A673 (cell line): Measurements from ENCODE around the gene CDKAL1. TPM values are rescaled to one million over a fixed set of nuclear protein-coding genes. Genes with fewer than 3 reads are reported as not detected.

Experiments used
- BruUV-seq: library from RNA; stranded (reverse); fragments of 400-500 nt; replicated peaks from 2 replicates; lab custom pipeline; 2021; lab: Mats Ljungman, UMichigan
- CTCF ChIA-PET: fragments of 300-600 bp; sonication (Branson Sonifier 250); formaldehyde crosslinking; loops from one replicate; lab custom pipeline; 2022; ENCODE audit warnings: antibody characterized with exemption; lab: Charles Lee
- POLR2A ChIA-PET: fragments of 300-600 bp; sonication (Branson Sonifier 250); formaldehyde crosslinking; loops from one replicate; lab custom pipeline; 2022; ENCODE audit warnings: antibody characterized with exemption; ENCODE audit not compliant: low non-redundant PET; lab: Charles Lee
- DNase-seq: peaks from one replicate; pipeline ENCODE4 v3.0.0-alpha.2; 2015; ENCODE audit warnings: low spot score
- H3K27ac ChIP-seq: fragments of 200-600 bp; sonication (generic); 2 replicates; pipeline ENCODE4 v1.5.1; 2016; ENCODE audit warnings: mixed run types, low read depth, mild to moderate bottlenecking, mixed read lengths, antibody characterized with exemption, low read length; ENCODE audit not compliant: poor library complexity, severe bottlenecking
- H3K27me3 ChIP-seq: fragments of 200-600 bp; sonication (generic); replicated peaks from 2 replicates; pipeline ENCODE4 v1.6.1; 2017; ENCODE audit warnings: mixed run types, low read depth, mild to moderate bottlenecking, mixed read lengths, antibody characterized with exemption, low read length; ENCODE audit not compliant: insufficient read depth, poor library complexity
- H3K36me3 ChIP-seq: fragments of 200-600 bp; sonication (generic); 2 replicates; pipeline ENCODE4 v1.6.1; 2016; ENCODE audit warnings: mixed run types, mild to moderate bottlenecking, mixed read lengths, antibody characterized with exemption, low read length; ENCODE audit not compliant: insufficient read depth, poor library complexity, severe bottlenecking
- H3K4me1 ChIP-seq: fragments of 200-600 bp; sonication (generic); 2 replicates; pipeline ENCODE4 v1.6.1; 2017; ENCODE audit warnings: mixed run types, mild to moderate bottlenecking, mixed read lengths, antibody characterized with exemption, low read length; ENCODE audit not compliant: insufficient read depth, poor library complexity, severe bottlenecking
- H3K4me3 ChIP-seq: fragments of 200-600 bp; sonication (generic); 2 replicates; pipeline ENCODE4 v1.5.1; 2016; ENCODE audit warnings: low read depth, mixed run types, mild to moderate bottlenecking, mixed read lengths, low read length; ENCODE audit not compliant: poor library complexity, severe bottlenecking
- H3K9me3 ChIP-seq: fragments of 200-600 bp; sonication (generic); 2 replicates; pipeline ENCODE4 v1.6.1; 2016; ENCODE audit warnings: mixed run types, low read depth, mild to moderate bottlenecking, mixed read lengths, antibody characterized with exemption, low read length; ENCODE audit not compliant: poor library complexity, severe bottlenecking
- CTCF ChIP-seq: fragments of 300-800, 200-600 bp; sonication (generic); conservative IDR thresholded peaks from 2 replicates; pipeline ENCODE4 v1.5.1; 2017; ENCODE audit warnings: low read depth, mild to moderate bottlenecking, antibody characterized with exemption, low read length, moderate library complexity, mixed read lengths
- EZH2 ChIP-seq: fragments of 200-600 bp; sonication (generic); IDR thresholded peaks from 2 replicates; pipeline ENCODE4 v1.6.1; 2017; ENCODE audit warnings: borderline replicate concordance, low read depth, mild to moderate bottlenecking, mixed read lengths, antibody characterized with exemption, low read length; ENCODE audit not compliant: poor library complexity, severe bottlenecking
- intact Hi-C: fragments of 100-400 bp; cut with micrococcal nuclease; formaldehyde crosslinking; loops from one replicate; pipeline ENCODE4 v1.10.0; 2022; ENCODE audit not compliant: unreplicated experiment
- total RNA-seq: library from RNA; stranded (reverse); gene quantifications from 2 replicates; pipeline ENCODE4 v1.2.3, GENCODE V29; 2021

CDKAL1 gene
- total RNA-seq, 1 experiment from 2014 or later = 35.5 TPM

GRCh38 chr6:21075986-21076385, 541.7 kb downstream of the CDKAL1 start:
- H3K36me3 ChIP-seq = no peaks in the 10 kb centered on the region
- H3K4me3 ChIP-seq = no peak overlapping the region
- DNase-seq = no peak
- H3K9me3 ChIP-seq = peaks cover 15% of the 10 kb centered on the region
- H3K27ac ChIP-seq = no peak overlapping the region
- ChIA-PET CTCF (no interaction called here), POLR2A (no interaction called here)
- H3K4me1 ChIP-seq = no peaks in the 10 kb centered on the region
- intact Hi-C loops = no loop called here
- no peaks in the 10 kb centered on the region for H3K27me3 ChIP-seq
- BruUV-seq = no TSS peak
- TF ChIP-seq EZH2 = no peak
- no peak for TF ChIP-seq CTCF

- H3K27me3 ChIP-seq = no peaks in the 10 kb centered on the region
- no peaks in the 10 kb centered on the region for H3K4me1 ChIP-seq
- H3K36me3 ChIP-seq = no peaks in the 10 kb centered on the region
- H3K4me3 ChIP-seq = no peak overlapping the region
- peaks cover 5% of the 10 kb centered on the region for H3K9me3 ChIP-seq
- no peak for DNase-seq
- TF ChIP-seq CTCF (no peak), EZH2 (no peak)
- intact Hi-C loops = no loop called here
- no TSS peak for BruUV-seq
- POLR2A ChIA-PET = no interaction called here
- no peak overlapping the region for H3K27ac ChIP-seq
- CTCF ChIA-PET = no interaction called here
Measured at GRCh38 chr6:21078497-21078896, 544.2 kb downstream of the CDKAL1 start.

GRCh38 chr6:21079468-21080048, 545.3 kb downstream of the CDKAL1 start:
- Histone ChIP-seq H3K9me3 (no peaks in the 10 kb centered on the region), H3K4me3 (no peak overlapping the region), H3K27me3 (no peaks in the 10 kb centered on the region), H3K27ac (no peak overlapping the region), H3K4me1 (peaks cover 2% of the 10 kb centered on the region), H3K36me3 (no peaks in the 10 kb centered on the region)
- BruUV-seq = no TSS peak
- ChIA-PET CTCF (no interaction called here), POLR2A (no interaction called here)
- DNase-seq = no peak
- intact Hi-C loops = no loop called here
- TF ChIP-seq EZH2 (no peak), CTCF (no peak)
